GM12878 (cell line): ENCODE measurements around the gene ACYP2. TPM values are rescaled to one million over a fixed set of nuclear protein-coding genes. Genes with fewer than 3 reads are reported as not detected.

Source experiments
- ATAC-seq: fragments of 200-7000 bp; cut with Tn5 transposase; 3 replicates; pipeline ENCODE4 v1.9.1; 2020; ENCODE audit warnings: mild to moderate bottlenecking, moderate library complexity
- BruUV-seq: library from RNA; stranded (reverse); fragments of 400-500 nt; replicated peaks from 2 replicates; lab custom pipeline; 2021; lab: Mats Ljungman, UMichigan
- CTCF ChIA-PET: fragments of 300-600 bp; sonication (Branson Sonifier 250); formaldehyde crosslinking; extraction: SDS; loops from one replicate; lab custom pipeline; 2021; ENCODE audit warnings: inconsistent platforms; lab: Yijun Ruan, JAX
- POLR2A ChIA-PET: fragments of 350-600 bp; formaldehyde crosslinking; extraction: SDS; loops from one replicate; lab custom pipeline; 2021; ENCODE audit warnings: inconsistent platforms; lab: Charles Lee
- RAD21 ChIA-PET: fragments of 300-600 bp; sonication (Branson Sonifier 250); formaldehyde crosslinking; loops from one replicate; lab custom pipeline; 2023; ENCODE audit warnings: antibody characterized with exemption; ENCODE audit not compliant: unreplicated experiment; lab: Charles Lee
- SMC1A ChIA-PET: fragments of 300-600 bp; sonication (Branson Sonifier 250); formaldehyde crosslinking; loops from one replicate; lab custom pipeline; 2023; ENCODE audit not compliant: unreplicated experiment, uncharacterized antibody; lab: Charles Lee
- DNase-seq: peaks from one replicate; pipeline ENCODE4 v3.0.0-alpha.2; 2011; ENCODE audit warnings: low read depth, low spot score
- FAIRE-seq: peaks from 3 replicates; lab custom pipeline; 2011; peaks lifted over from hg19 to GRCh38; lab: Jason Lieb, UNC
- H2AFZ ChIP-seq: 2 replicates; pipeline ENCODE4 v1.6.0; 2011; ENCODE audit warnings: low read depth, low read length, control low read depth; ENCODE audit not compliant: control insufficient read depth
- H3K27ac ChIP-seq: 2 replicates; pipeline ENCODE4 v1.5.1; 2011; ENCODE audit warnings: control low read depth; ENCODE audit not compliant: control insufficient read depth, insufficient read depth
- H3K27me3 ChIP-seq, 2 experiments: replicated peaks in 1 of 2; 2 replicates each; pipeline versions ENCODE4 v1.6.0 to v1.6.1; 2011; ENCODE audit warnings: low read length in 1 of 2; ENCODE audit not compliant: control insufficient read depth in 2 of 2, insufficient read depth in 2 of 2
- H3K36me3 ChIP-seq, 2 experiments: 2 replicates each; pipeline ENCODE4 v1.5.1; 2011; ENCODE audit warnings: low read length in 1 of 2; ENCODE audit not compliant: control insufficient read depth in 2 of 2, insufficient read depth in 2 of 2
- H3K4me1 ChIP-seq: 2 replicates; pipeline ENCODE4 v1.6.1; 2011; ENCODE audit warnings: mild to moderate bottlenecking, low read length, moderate library complexity, mixed read lengths; ENCODE audit not compliant: control insufficient read depth, insufficient read depth
- H3K4me2 ChIP-seq: 2 replicates; pipeline ENCODE4 v1.6.0; 2011; ENCODE audit warnings: control low read depth; ENCODE audit not compliant: control insufficient read depth, insufficient read depth
- H3K4me3 ChIP-seq: fragments of 200-600 bp; sonication (generic); 2 replicates; pipeline ENCODE4 v1.5.1; 2016
- H3K79me2 ChIP-seq: 2 replicates; pipeline ENCODE4 v1.6.0; 2011; ENCODE audit warnings: low read length; ENCODE audit not compliant: control insufficient read depth, insufficient read depth
- H3K9ac ChIP-seq: 2 replicates; pipeline ENCODE4 v1.8.0; 2011; ENCODE audit warnings: low read length, control low read depth, mixed read lengths; ENCODE audit not compliant: control insufficient read depth, insufficient read depth
- H3K9me3 ChIP-seq: replicated peaks from 3 replicates; pipeline ENCODE4 v1.5.1; 2011; ENCODE audit warnings: mild to moderate bottlenecking, low read length; ENCODE audit not compliant: control insufficient read depth, insufficient read depth
- H4K20me1 ChIP-seq: 2 replicates; pipeline ENCODE4 v1.6.0; 2011; ENCODE audit not compliant: control insufficient read depth, insufficient read depth
- CEBPB ChIP-seq, 2 experiments: fragments of 150-350 bp in 1 of 2; IDR thresholded peaks; 2 replicates each; pipeline ENCODE4 v1.6.1; 2012 to 2014; ENCODE audit warnings: low read depth in 2 of 2, low read length in 2 of 2, borderline replicate concordance in 1 of 2, inconsistent platforms in 1 of 2
- GABPA ChIP-seq: IDR thresholded peaks from 2 replicates; pipeline ENCODE4 v1.6.1; 2014; ENCODE audit warnings: antibody characterized with exemption, low read depth, mild to moderate bottlenecking, inconsistent platforms
- HCFC1 ChIP-seq: fragments of 150-350 bp; IDR thresholded peaks from 2 replicates; pipeline ENCODE4 v1.6.1; 2014; ENCODE audit warnings: low read length
- NFXL1 ChIP-seq: fragments of 450-650 bp; IDR thresholded peaks from 2 replicates; pipeline ENCODE4 v1.6.1; 2017; ENCODE audit warnings: antibody characterized with exemption, mild to moderate bottlenecking, borderline replicate concordance
- NFYA ChIP-seq: IDR thresholded peaks from 2 replicates; pipeline ENCODE4 v1.6.1; 2011; ENCODE audit warnings: low read depth, mild to moderate bottlenecking, low read length, improper control_type of control experiment, borderline replicate concordance
- NR2C2 ChIP-seq: IDR thresholded peaks from 2 replicates; pipeline ENCODE4 v1.6.1; 2011; ENCODE audit warnings: borderline replicate concordance, low read depth; ENCODE audit not compliant: control insufficient read depth, insufficient read length
- POLR2AphosphoS2 ChIP-seq: IDR thresholded peaks from 2 replicates; pipeline ENCODE4 v1.6.1; 2011; ENCODE audit warnings: low read depth, mild to moderate bottlenecking, low read length, improper control_type of control experiment, moderate library complexity
- RCOR1 ChIP-seq: conservative IDR thresholded peaks from 2 replicates; pipeline ENCODE4 v1.6.1; 2012; ENCODE audit warnings: low read depth, low read length, improper control_type of control experiment
- SP1 ChIP-seq: IDR thresholded peaks from one replicate; pipeline ENCODE4 v1.6.1; 2011; ENCODE audit warnings: low read depth, low read length
- SREBF2 ChIP-seq: IDR thresholded peaks from 2 replicates; pipeline ENCODE4 v1.6.1; 2012; ENCODE audit warnings: mild to moderate bottlenecking, low read length
- TCF7 ChIP-seq: IDR thresholded peaks from 2 replicates; pipeline ENCODE4 v1.6.1; 2014; ENCODE audit warnings: antibody characterized with exemption, borderline replicate concordance
- YBX1 ChIP-seq: fragments of 450-650 bp; IDR thresholded peaks from 2 replicates; pipeline ENCODE4 v1.6.1; 2016; ENCODE audit warnings: antibody characterized with exemption
- WGBS: methylation state at CpG from one replicate; pipeline ENCODE4 v1.1.6; 2016; ENCODE audit warnings: low lambda C conversion rate; ENCODE audit not compliant: insufficient replicate concordance, insufficient coverage; ENCODE audit errors: missing lambda C conversion rate; 5-methylcytosine and 5-hydroxymethylcytosine counted together
- in situ Hi-C: fragments of 300-500 bp; cut with MboI; formaldehyde crosslinking; loops from 9 replicates; pipeline ENCODE4 v1.14.3; 2018; ENCODE audit warnings: mixed read lengths
- intact Hi-C: fragments of 100-400 bp; cut with micrococcal nuclease; formaldehyde crosslinking; loops from one replicate; pipeline ENCODE4 v1.14.2; 2022; ENCODE audit not compliant: unreplicated experiment
- polyA plus RNA-seq, 11 experiments: library from polyadenylated mRNA; depleted of rRNA in 4 of 11; unstranded in 6 of 11; stranded (reverse) in 5 of 11; fragments of >200 nt; fragmentation: Nextera tagmentation in 4 of 11; fragmentation: Illumina TruSeq in 1 of 11; extraction: Ambion mirVana in 4 of 11; extraction: Trizol in 1 of 11; gene quantifications; 1 replicate in 1 of 11; 2 replicates in 10 of 11; pipeline versions ENCODE4 v1.2.1 to v1.2.3, GENCODE V29; 2011 to 2016; ENCODE audit warnings: inconsistent platforms in 2 of 11, missing spikeins in 2 of 11, low read depth in 1 of 11
- total RNA-seq, 4 experiments: library from RNA; depleted of rRNA in 3 of 4; stranded (reverse); fragments of >200 nt in 3 of 4; fragmentation: Illumina TruSeq in 1 of 4; extraction: Trizol in 1 of 4; gene quantifications; 2 replicates each; pipeline versions ENCODE4 v1.2.1 to v1.2.3, GENCODE V29; 2013 to 2021
- TF ChIP-seq, protein P1 (sequence below): fragments of 450-650 bp; formaldehyde crosslinking; IDR thresholded peaks from 2 replicates; pipeline ENCODE4 v1.5.0; 2022; ENCODE audit warnings: mild to moderate bottlenecking, missing genetic modification characterization
- TF ChIP-seq, protein P2 (sequence below): IDR thresholded peaks from 2 replicates; pipeline ENCODE4 v1.6.1; 2011; ENCODE audit warnings: borderline replicate concordance, low read depth, mild to moderate bottlenecking, moderate library complexity, low read length; ENCODE audit not compliant: insufficient read depth, poor library complexity, severe bottlenecking
- TF ChIP-seq, protein P3 (sequence below), 3 experiments: IDR thresholded peaks in 2 of 3; conservative IDR thresholded peaks in 1 of 3; 2 replicates each; pipeline ENCODE4 v1.5.1; 2011; ENCODE audit warnings: low read depth in 3 of 3, low read length in 3 of 3, mild to moderate bottlenecking in 3 of 3, control low read depth in 2 of 3, moderate library complexity in 2 of 3, inconsistent platforms in 1 of 3, mixed read lengths in 1 of 3; ENCODE audit not compliant: control insufficient read depth in 2 of 3, insufficient read depth in 1 of 3; ENCODE audit errors: extremely low read depth in 1 of 3
- TF ChIP-seq, protein P4 (sequence below): IDR thresholded peaks from 2 replicates; pipeline ENCODE4 v1.6.1; 2011; ENCODE audit warnings: mild to moderate bottlenecking, low read depth, low read length, moderate library complexity; ENCODE audit not compliant: insufficient replicate concordance

ACYP2 gene
- total and polyA plus RNA-seq, 10 of the 15 experiments (the other 5 are each of a cell fraction or from before 2014, with no cell fraction given): 4.2 to 16.3 (median 9.0) TPM

DNA sequence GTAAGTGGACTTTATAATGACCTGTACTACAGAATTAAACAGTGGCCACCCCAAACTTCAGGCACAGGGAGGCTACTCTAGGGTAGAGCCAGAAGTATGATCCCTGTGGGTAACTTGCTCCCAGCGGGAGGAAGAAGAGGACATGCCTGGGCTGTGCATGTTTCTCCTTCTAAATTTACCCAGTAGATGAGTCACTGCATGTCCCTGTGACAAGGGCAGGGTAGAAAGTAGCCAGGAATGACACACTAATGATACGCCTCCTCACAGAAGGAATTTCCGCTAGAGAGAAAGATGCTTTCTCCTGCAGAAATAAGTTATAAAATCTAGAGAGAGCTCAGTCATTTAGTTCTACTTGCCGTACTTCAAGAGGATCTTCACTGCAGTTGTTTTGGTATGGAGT, 7.5 kb downstream of the ACYP2 start:
- Histone ChIP-seq H4K20me1 (no peaks in the 10 kb centered on the region), H3K9me3 (peaks cover 5% of the 10 kb centered on the region; the same call in 2 of the 3 replicates), H3K79me2 (no peaks in the 10 kb centered on the region), H2AFZ (no peak overlapping the region), H3K27me3 (no peaks in the 10 kb centered on the region), H3K4me1 (no peaks in the 10 kb centered on the region), H3K9ac (no peak overlapping the region), H3K27ac (no peak overlapping the region), H3K36me3 (no peaks in the 10 kb centered on the region), H3K4me2 (no peak overlapping the region), H3K4me3 (no peak overlapping the region)
- FAIRE-seq (no peak), ATAC-seq (no peak), DNase-seq (no peak)
- 65% methylated on average over 4 of the region's 4 CpGs for WGBS
- ChIA-PET SMC1A (interaction anchor here (1.0 kb wide), 1 partner anchor 219 kb away, joined by 3 read pairs; no protein-coding TSS in a partner anchor), CTCF (no interaction called here), POLR2A (interaction anchor here (0.6 kb wide), 1 partner anchor 51 kb away, joined by 4 read pairs; no protein-coding TSS in a partner anchor), RAD21 (no interaction called here)
- intact Hi-C loops: no loop called here
- in situ Hi-C loops: loop anchor here (25.0 kb wide), 1 partner anchor 589 kb away; the partner anchor contains the start of gene EML6
- BruUV-seq: no TSS peak
- TF ChIP-seq, protein P1, sequence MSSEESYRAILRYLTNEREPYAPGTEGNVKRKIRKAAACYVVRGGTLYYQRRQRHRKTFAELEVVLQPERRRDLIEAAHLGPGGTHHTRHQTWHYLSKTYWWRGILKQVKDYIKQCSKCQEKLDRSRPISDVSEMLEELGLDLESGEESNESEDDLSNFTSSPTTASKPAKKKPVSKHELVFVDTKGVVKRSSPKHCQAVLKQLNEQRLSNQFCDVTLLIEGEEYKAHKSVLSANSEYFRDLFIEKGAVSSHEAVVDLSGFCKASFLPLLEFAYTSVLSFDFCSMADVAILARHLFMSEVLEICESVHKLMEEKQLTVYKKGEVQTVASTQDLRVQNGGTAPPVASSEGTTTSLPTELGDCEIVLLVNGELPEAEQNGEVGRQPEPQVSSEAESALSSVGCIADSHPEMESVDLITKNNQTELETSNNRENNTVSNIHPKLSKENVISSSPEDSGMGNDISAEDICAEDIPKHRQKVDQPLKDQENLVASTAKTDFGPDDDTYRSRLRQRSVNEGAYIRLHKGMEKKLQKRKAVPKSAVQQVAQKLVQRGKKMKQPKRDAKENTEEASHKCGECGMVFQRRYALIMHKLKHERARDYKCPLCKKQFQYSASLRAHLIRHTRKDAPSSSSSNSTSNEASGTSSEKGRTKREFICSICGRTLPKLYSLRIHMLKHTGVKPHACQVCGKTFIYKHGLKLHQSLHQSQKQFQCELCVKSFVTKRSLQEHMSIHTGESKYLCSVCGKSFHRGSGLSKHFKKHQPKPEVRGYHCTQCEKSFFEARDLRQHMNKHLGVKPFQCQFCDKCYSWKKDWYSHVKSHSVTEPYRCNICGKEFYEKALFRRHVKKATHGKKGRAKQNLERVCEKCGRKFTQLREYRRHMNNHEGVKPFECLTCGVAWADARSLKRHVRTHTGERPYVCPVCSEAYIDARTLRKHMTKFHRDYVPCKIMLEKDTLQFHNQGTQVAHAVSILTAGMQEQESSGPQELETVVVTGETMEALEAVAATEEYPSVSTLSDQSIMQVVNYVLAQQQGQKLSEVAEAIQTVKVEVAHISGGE (CRISPR knock-in tag): no peak
- TF ChIP-seq POLR2AphosphoS2 (no peak), NR2C2 (no peak), SREBF2 (no peak), NFYA (no peak), RCOR1 (no peak), YBX1 (no peak), GABPA (no peak), TCF7 (no peak), SP1 (no peak), CEBPB (IDR thresholded peaks at IDR 0.05; ENCODE audit: borderline replicate concordance in 1 of 2, low read depth in 2 of 2, low read length in 2 of 2) (no peak), NFXL1 (no peak), HCFC1 (no peak)
- TF ChIP-seq, protein P2, sequence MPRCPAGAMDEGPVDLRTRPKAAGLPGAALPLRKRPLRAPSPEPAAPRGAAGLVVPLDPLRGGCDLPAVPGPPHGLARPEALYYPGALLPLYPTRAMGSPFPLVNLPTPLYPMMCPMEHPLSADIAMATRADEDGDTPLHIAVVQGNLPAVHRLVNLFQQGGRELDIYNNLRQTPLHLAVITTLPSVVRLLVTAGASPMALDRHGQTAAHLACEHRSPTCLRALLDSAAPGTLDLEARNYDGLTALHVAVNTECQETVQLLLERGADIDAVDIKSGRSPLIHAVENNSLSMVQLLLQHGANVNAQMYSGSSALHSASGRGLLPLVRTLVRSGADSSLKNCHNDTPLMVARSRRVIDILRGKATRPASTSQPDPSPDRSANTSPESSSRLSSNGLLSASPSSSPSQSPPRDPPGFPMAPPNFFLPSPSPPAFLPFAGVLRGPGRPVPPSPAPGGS: no peak
- TF ChIP-seq, protein P3, sequence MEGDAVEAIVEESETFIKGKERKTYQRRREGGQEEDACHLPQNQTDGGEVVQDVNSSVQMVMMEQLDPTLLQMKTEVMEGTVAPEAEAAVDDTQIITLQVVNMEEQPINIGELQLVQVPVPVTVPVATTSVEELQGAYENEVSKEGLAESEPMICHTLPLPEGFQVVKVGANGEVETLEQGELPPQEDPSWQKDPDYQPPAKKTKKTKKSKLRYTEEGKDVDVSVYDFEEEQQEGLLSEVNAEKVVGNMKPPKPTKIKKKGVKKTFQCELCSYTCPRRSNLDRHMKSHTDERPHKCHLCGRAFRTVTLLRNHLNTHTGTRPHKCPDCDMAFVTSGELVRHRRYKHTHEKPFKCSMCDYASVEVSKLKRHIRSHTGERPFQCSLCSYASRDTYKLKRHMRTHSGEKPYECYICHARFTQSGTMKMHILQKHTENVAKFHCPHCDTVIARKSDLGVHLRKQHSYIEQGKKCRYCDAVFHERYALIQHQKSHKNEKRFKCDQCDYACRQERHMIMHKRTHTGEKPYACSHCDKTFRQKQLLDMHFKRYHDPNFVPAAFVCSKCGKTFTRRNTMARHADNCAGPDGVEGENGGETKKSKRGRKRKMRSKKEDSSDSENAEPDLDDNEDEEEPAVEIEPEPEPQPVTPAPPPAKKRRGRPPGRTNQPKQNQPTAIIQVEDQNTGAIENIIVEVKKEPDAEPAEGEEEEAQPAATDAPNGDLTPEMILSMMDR (IDR thresholded peaks at IDR 0.05 in 2 of 3, conservative IDR thresholded peaks at IDR 0.05 in 1 of 3; ENCODE audit: control insufficient read depth in 2 of 3, extremely low read depth in 1 of 3, insufficient read depth in 1 of 3, low read depth in 3 of 3, low read length in 3 of 3): no peak
- TF ChIP-seq, protein P4, sequence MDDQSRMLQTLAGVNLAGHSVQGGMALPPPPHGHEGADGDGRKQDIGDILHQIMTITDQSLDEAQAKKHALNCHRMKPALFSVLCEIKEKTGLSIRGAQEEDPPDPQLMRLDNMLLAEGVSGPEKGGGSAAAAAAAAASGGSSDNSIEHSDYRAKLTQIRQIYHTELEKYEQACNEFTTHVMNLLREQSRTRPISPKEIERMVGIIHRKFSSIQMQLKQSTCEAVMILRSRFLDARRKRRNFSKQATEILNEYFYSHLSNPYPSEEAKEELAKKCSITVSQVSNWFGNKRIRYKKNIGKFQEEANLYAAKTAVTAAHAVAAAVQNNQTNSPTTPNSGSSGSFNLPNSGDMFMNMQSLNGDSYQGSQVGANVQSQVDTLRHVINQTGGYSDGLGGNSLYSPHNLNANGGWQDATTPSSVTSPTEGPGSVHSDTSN: no peak
